Testis (tissue), 2 donors: ENCODE results near the gene PRKAR2A.
"Not testable (repeated sequence)": the region's sequence is repeated elsewhere in the genome, so short reads cannot be mapped to it uniquely, and the experiment has no call there.

ENCODE experiments used
- POLR2A ChIP-seq: fragments of 450-650 bp; IDR thresholded peaks from one replicate; pipeline ENCODE4 v1.6.1; 2017; ENCODE audit warnings: antibody characterized with exemption, mild to moderate bottlenecking, moderate library complexity
- TF ChIP-seq, protein P1 (sequence below), 3 experiments: fragments of 450-650 bp in 2 of 3; fragments of 200-600 bp in 1 of 3; sonication (generic) in 1 of 3; IDR thresholded peaks; one replicate each; pipeline ENCODE4 v1.5.1; 2016 to 2019; ENCODE audit warnings: antibody characterized with exemption in 3 of 3, mild to moderate bottlenecking in 2 of 3, moderate library complexity in 1 of 3

DNA sequence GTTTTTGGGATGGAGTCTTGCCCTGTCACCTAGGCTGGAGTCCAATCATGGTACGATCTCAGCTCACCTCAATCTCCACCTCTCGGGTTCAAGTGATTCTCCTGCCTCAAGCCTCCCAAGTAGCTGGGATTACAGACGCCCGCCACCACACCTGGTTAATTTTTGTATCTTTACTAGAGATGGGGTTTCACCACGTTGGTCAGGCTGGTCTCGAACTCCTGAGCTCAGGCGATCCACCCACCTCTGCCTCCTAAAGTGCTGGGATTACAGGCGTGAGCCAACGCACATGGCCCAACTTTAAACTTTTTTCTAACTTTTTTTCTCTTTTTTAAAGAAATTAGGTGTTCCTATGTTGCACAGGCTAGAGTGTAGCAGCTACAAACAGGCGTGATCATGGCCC, 19.8 kb downstream of the PRKAR2A start:
- TF ChIP-seq POLR2A, result not testable (repeated sequence)
- TF ChIP-seq, protein P1, sequence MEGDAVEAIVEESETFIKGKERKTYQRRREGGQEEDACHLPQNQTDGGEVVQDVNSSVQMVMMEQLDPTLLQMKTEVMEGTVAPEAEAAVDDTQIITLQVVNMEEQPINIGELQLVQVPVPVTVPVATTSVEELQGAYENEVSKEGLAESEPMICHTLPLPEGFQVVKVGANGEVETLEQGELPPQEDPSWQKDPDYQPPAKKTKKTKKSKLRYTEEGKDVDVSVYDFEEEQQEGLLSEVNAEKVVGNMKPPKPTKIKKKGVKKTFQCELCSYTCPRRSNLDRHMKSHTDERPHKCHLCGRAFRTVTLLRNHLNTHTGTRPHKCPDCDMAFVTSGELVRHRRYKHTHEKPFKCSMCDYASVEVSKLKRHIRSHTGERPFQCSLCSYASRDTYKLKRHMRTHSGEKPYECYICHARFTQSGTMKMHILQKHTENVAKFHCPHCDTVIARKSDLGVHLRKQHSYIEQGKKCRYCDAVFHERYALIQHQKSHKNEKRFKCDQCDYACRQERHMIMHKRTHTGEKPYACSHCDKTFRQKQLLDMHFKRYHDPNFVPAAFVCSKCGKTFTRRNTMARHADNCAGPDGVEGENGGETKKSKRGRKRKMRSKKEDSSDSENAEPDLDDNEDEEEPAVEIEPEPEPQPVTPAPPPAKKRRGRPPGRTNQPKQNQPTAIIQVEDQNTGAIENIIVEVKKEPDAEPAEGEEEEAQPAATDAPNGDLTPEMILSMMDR (IDR thresholded peaks at IDR 0.05), result not testable (repeated sequence)
